ENCODE results near the gene ZNF215.
"Not testable (repeated sequence)": the region's sequence is repeated elsewhere in the genome, so short reads cannot be mapped to it uniquely, and the experiment has no call there.

The ZNF215 gene

DNA sequence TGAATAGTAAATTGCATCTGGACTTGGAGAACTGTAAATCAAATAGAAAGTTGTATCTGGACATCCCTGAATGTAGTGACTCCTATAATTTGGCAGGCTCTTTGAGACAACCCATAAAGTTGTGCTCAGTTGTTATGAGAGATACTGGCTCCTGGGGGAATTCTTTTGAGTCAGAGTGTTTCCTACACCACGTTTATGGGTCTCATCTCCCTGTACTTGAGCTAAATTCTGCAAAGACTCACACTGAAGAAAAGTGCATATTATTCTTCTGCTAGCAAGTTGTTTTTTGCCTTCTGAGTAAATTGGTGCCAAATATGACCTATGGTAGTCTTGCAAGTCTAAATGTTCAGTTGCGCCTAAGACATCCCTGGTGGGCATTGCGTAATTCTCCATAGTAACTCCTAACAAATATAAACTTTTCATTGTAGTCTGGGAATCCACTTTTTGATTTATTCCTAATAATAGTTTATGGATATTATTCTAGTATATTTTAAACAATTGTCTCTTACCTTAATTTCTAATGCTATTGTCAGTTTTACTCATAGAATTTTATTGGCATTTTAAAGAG lies 5.0 kb downstream of the ZNF215 start:
- TF ChIP-seq, protein P1, sequence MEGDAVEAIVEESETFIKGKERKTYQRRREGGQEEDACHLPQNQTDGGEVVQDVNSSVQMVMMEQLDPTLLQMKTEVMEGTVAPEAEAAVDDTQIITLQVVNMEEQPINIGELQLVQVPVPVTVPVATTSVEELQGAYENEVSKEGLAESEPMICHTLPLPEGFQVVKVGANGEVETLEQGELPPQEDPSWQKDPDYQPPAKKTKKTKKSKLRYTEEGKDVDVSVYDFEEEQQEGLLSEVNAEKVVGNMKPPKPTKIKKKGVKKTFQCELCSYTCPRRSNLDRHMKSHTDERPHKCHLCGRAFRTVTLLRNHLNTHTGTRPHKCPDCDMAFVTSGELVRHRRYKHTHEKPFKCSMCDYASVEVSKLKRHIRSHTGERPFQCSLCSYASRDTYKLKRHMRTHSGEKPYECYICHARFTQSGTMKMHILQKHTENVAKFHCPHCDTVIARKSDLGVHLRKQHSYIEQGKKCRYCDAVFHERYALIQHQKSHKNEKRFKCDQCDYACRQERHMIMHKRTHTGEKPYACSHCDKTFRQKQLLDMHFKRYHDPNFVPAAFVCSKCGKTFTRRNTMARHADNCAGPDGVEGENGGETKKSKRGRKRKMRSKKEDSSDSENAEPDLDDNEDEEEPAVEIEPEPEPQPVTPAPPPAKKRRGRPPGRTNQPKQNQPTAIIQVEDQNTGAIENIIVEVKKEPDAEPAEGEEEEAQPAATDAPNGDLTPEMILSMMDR (IDR thresholded peaks at IDR 0.05; ENCODE audit: low read depth, low read length, missing control alignments) = no peak
- no peak overlapping the region for H3K4me3 ChIP-seq (ENCODE audit: low read depth, low read length)
- in situ Hi-C loops (cut with HindIII; ENCODE audit: low sequenced_read_pairs) = no loop called here
- no peak for DNase-seq (ENCODE audit: low read depth)

GRCh38 chr11:6932145-6932544 lies 5.9 kb downstream of the ZNF215 start:
- in situ Hi-C loops (cut with HindIII; ENCODE audit: low sequenced_read_pairs) = no loop called here
- TF ChIP-seq, protein P1 (IDR thresholded peaks at IDR 0.05; ENCODE audit: low read depth, low read length, missing control alignments) = no peak
- no peak for DNase-seq (ENCODE audit: low read depth)
- no peak overlapping the region for H3K4me3 ChIP-seq (ENCODE audit: low read depth, low read length)

DNA sequence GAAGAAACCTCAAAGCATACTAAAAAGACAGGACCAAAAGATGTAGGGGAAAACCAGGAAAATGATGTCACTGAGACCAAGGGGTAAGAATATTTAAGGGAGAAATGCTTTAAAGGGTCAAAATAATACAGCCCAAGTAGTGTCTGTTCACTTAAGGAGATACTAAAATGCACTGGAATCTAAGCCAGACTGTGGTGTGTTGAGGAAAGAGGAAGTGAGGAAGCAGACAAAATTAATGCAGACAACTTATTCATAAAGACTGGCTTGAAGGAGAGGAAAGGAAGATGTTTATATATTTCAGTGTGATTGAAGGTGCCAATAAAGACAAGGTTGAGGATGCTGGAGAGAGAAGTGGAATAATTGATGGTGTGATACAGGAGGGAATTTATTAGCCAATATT lies 15.7 kb downstream of the ZNF215 start:
- TF ChIP-seq, protein P1 (IDR thresholded peaks at IDR 0.05; ENCODE audit: low read depth, low read length, missing control alignments) = no peak
- in situ Hi-C loops (cut with HindIII; ENCODE audit: low sequenced_read_pairs) = no loop called here
- no peak overlapping the region for H3K4me3 ChIP-seq (ENCODE audit: low read depth, low read length)
- DNase-seq (ENCODE audit: low read depth) = no peak

DNA sequence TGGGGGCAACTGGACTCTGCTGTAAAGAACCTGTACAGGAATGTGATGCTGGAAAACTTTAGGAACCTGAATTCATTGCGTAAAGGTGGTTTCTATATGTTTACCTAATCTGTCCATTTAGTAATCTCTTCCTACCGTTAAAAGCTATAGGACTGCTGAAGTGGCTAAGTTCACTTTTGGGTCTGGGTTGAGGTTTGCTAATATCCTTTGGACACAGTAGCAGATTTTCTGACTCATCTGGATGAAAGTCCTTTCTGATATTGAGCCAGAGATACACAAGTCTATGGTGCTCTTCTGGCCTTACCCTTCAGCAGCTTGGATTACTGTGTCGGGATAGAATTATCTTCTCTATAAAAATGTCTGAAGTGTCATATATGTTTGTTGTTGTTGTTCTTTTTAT lies 16.9 kb downstream of the ZNF215 start:
- in situ Hi-C loops (cut with HindIII; ENCODE audit: low sequenced_read_pairs) = no loop called here
- DNase-seq (ENCODE audit: low read depth) = peak; percentile 18
- TF ChIP-seq, protein P1 (IDR thresholded peaks at IDR 0.05; ENCODE audit: low read depth, low read length, missing control alignments) = no peak
- no peak overlapping the region for H3K4me3 ChIP-seq (ENCODE audit: low read depth, low read length)

- in situ Hi-C loops (cut with HindIII; ENCODE audit: low sequenced_read_pairs); H3K4me3 ChIP-seq (ENCODE audit: low read depth, low read length); DNase-seq (ENCODE audit: low read depth): not testable (repeated sequence)
Measured at GRCh38 chr11:6954248-6954647, 28.0 kb downstream of the ZNF215 start.

- no peak for DNase-seq (ENCODE audit: low read depth)
- in situ Hi-C loops (cut with HindIII; ENCODE audit: low sequenced_read_pairs) = no loop called here
- TF ChIP-seq, protein P1 (IDR thresholded peaks at IDR 0.05; ENCODE audit: low read depth, low read length, missing control alignments) = no peak
- no peak overlapping the region for H3K4me3 ChIP-seq (ENCODE audit: low read depth, low read length)
Measured at GRCh38 chr11:6962141-6962540, 35.9 kb downstream of the ZNF215 start.

DNA sequence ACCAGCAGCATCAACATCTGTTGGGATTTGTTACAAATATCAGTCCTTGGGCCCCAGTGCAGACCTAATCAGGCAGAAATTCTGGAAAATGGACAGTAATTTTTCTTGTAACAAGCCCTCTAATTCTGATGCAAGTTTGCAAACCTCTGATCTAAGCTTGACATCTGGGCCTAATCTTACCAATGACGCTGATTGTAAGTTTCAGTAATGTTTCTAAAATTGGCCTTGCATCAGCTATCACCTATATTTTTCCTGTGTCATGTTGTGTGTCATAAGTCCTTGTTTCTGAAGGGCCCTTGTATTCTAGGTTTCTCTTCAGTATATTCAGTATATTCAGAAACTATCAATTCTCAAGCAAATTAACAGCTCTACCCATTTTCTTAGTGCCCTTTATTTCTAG lies 36.4 kb downstream of the ZNF215 start:
- in situ Hi-C loops (cut with HindIII; ENCODE audit: low sequenced_read_pairs) = no loop called here

More for the DNA sequence above, 36.4 kb downstream of the ZNF215 start:
- no peak overlapping the region for H3K4me3 ChIP-seq (ENCODE audit: low read depth, low read length)
- TF ChIP-seq, protein P1 (IDR thresholded peaks at IDR 0.05; ENCODE audit: low read depth, low read length, missing control alignments) = no peak
- DNase-seq (ENCODE audit: low read depth) = no peak

Data from astrocyte of the cerebellum (primary cell).